Neutrophil (primary cell): Measurements from ENCODE around the gene FHL1.

Experiments
- H3K27ac ChIP-seq: fragments of 200-600 bp; sonication (generic); 2 replicates; pipeline ENCODE4 v1.5.1; 2016; ENCODE audit warnings: mild to moderate bottlenecking, moderate library complexity
- H3K27me3 ChIP-seq: fragments of 200-600 bp; sonication (generic); 2 replicates; pipeline ENCODE4 v1.6.0; 2016; ENCODE audit warnings: mild to moderate bottlenecking
- H3K36me3 ChIP-seq: fragments of 200-600 bp; sonication (generic); 2 replicates; pipeline ENCODE4 v1.5.1; 2017
- H3K4me1 ChIP-seq, 2 experiments: fragments of 200-600 bp in 1 of 2; sonication (generic) in 1 of 2; 1 replicate in 1 of 2; 2 replicates in 1 of 2; pipeline versions ENCODE4 v1.5.1 to v1.6.1; 2013 to 2016; ENCODE audit warnings: low read depth in 1 of 2, low read length in 1 of 2, mild to moderate bottlenecking in 1 of 2, moderate library complexity in 1 of 2; ENCODE audit not compliant: control insufficient read depth in 1 of 2, insufficient read depth in 1 of 2
- H3K4me3 ChIP-seq, 2 experiments: fragments of 200-600 bp in 1 of 2; sonication (generic) in 1 of 2; 1 replicate in 1 of 2; 2 replicates in 1 of 2; pipeline ENCODE4 v1.5.1; 2013 to 2016; ENCODE audit warnings: low read depth in 1 of 2, low read length in 1 of 2, mild to moderate bottlenecking in 1 of 2, moderate library complexity in 1 of 2
- H3K9me3 ChIP-seq: fragments of 200-600 bp; sonication (generic); 2 replicates; pipeline ENCODE4 v1.5.1; 2016
- CTCF ChIP-seq: fragments of 200-600 bp; sonication (generic); IDR thresholded peaks from 2 replicates; pipeline ENCODE4 v1.5.1; 2016; ENCODE audit warnings: antibody characterized with exemption

The FHL1 gene

GRCh38 chrX:136157187-136157586, 9.9 kb downstream of the FHL1 start:
- no peaks in the 10 kb centered on the region for H3K9me3 ChIP-seq
- no peak overlapping the region for H3K4me3 ChIP-seq
- peaks cover 4% of the 10 kb centered on the region in 2 experiments for H3K4me1 ChIP-seq
- no peak for TF ChIP-seq CTCF
- H3K36me3 ChIP-seq, result no peaks in the 10 kb centered on the region
- no peak overlapping the region for H3K27ac ChIP-seq
- H3K27me3 ChIP-seq, result no peaks in the 10 kb centered on the region

GRCh38 chrX:136158685-136159084, 11.4 kb downstream of the FHL1 start:
- Histone ChIP-seq H3K27ac (no peak overlapping the region), H3K9me3 (no peaks in the 10 kb centered on the region), H3K27me3 (no peaks in the 10 kb centered on the region), H3K36me3 (no peaks in the 10 kb centered on the region), H3K4me1 (peaks cover 4% of the 10 kb centered on the region in 2 experiments), H3K4me3 (no peak overlapping the region)
- TF ChIP-seq CTCF, result no peak

GRCh38 chrX:136159611-136160025, 12.3 kb downstream of the FHL1 start:
- Histone ChIP-seq H3K9me3 (no peaks in the 10 kb centered on the region), H3K36me3 (no peaks in the 10 kb centered on the region), H3K27ac (no peak overlapping the region), H3K27me3 (no peaks in the 10 kb centered on the region), H3K4me3 (no peak overlapping the region), H3K4me1 (peaks cover 4% of the 10 kb centered on the region in 2 experiments)
- no peak for TF ChIP-seq CTCF

GRCh38 chrX:136162827-136163570, 15.7 kb downstream of the FHL1 start:
- Histone ChIP-seq H3K4me3 (no peak overlapping the region), H3K4me1 (peaks cover 4% of the 10 kb centered on the region in 2 experiments), H3K9me3 (no peaks in the 10 kb centered on the region), H3K27ac (no peak overlapping the region), H3K36me3 (no peaks in the 10 kb centered on the region), H3K27me3 (no peaks in the 10 kb centered on the region)
- no peak for TF ChIP-seq CTCF

- Histone ChIP-seq H3K27me3 (no peaks in the 10 kb centered on the region), H3K27ac (no peak overlapping the region), H3K36me3 (no peaks in the 10 kb centered on the region), H3K4me3 (no peak overlapping the region), H3K9me3 (no peaks in the 10 kb centered on the region), H3K4me1 (peaks cover 4% of the 10 kb centered on the region in 2 experiments)
- no peak for TF ChIP-seq CTCF
Measured at GRCh38 chrX:136163689-136164088, 16.4 kb downstream of the FHL1 start.
